K562 (cell line): ENCODE data around the gene TMEM120A. TPM values are rescaled to one million over a fixed set of nuclear protein-coding genes. Genes with fewer than 3 reads are reported as not detected.
A peak's percentile ranks its signal among the peaks of the same experiment; 100 is the strongest.

Source experiments
- ATAC-seq: fragments of 200-7000 bp; cut with Tn5 transposase; 3 replicates; pipeline ENCODE4 v1.9.1; 2020; ENCODE audit warnings: moderate library complexity
- BruUV-seq: library from RNA; stranded (reverse); fragments of 400-500 nt; replicated peaks from 2 replicates; lab custom pipeline; 2021; lab: Mats Ljungman, UMichigan
- CTCF ChIA-PET: fragments of 300-600 bp; formaldehyde crosslinking; extraction: SDS; loops from one replicate; lab custom pipeline; 2021; ENCODE audit warnings: low intra/inter-chr PET ratio; lab: Yijun Ruan, JAX
- POLR2A ChIA-PET: fragments of 300-600, 350-650 bp; sonication (Branson Sonifier 250); formaldehyde crosslinking; extraction: SDS; loops from one replicate; lab custom pipeline; 2021; ENCODE audit warnings: antibody characterized with exemption, inconsistent platforms; lab: Yijun Ruan, JAX
- DNase-seq, 4 experiments: peaks; one replicate each; pipeline versions ENCODE4 v3.0.0 to v3.0.0-alpha.2; 2011 to 2018; ENCODE audit warnings: low spot score in 3 of 4, mixed read lengths in 3 of 4; ENCODE audit errors: extremely low read depth in 1 of 4
- FAIRE-seq: peaks from 2 replicates; lab custom pipeline; 2011; peaks lifted over from hg19 to GRCh38; lab: Jason Lieb, UNC
- H2AFZ ChIP-seq: 2 replicates; pipeline ENCODE4 v1.6.0; 2011; ENCODE audit warnings: low read depth, low read length, control low read depth, inconsistent platforms
- H3K27ac ChIP-seq: fragments of 200-600 bp; 3 replicates; pipeline ENCODE4 v1.8.0; 2011; ENCODE audit warnings: low read depth, mild to moderate bottlenecking, control low read depth, inconsistent platforms, low read length, moderate library complexity, mixed read lengths; ENCODE audit errors: extremely low read depth
- H3K27me3 ChIP-seq, 2 experiments: fragments of 300-600 bp in 1 of 2; 2 replicates in 1 of 2; 3 replicates in 1 of 2; pipeline versions ENCODE4 v1.6.0 to v1.8.0; 2011; ENCODE audit warnings: inconsistent platforms in 2 of 2, low read length in 2 of 2, mild to moderate bottlenecking in 1 of 2, mixed read lengths in 1 of 2, moderate library complexity in 1 of 2; ENCODE audit not compliant: control insufficient read depth in 2 of 2, insufficient read depth in 2 of 2
- H3K36me3 ChIP-seq: fragments of 300-600 bp; 3 replicates; pipeline ENCODE4 v1.8.0; 2011; ENCODE audit warnings: mild to moderate bottlenecking, low read length, inconsistent platforms; ENCODE audit not compliant: control insufficient read depth, insufficient read depth
- H3K4me1 ChIP-seq, 2 experiments: fragments of 200-600 bp in 1 of 2; replicated peaks in 1 of 2; 2 replicates in 1 of 2; 3 replicates in 1 of 2; pipeline versions ENCODE4 v1.5.1 to v1.8.0; 2011; ENCODE audit warnings: inconsistent platforms in 2 of 2, low read length in 2 of 2, mild to moderate bottlenecking in 1 of 2, mixed read lengths in 1 of 2, moderate library complexity in 1 of 2; ENCODE audit not compliant: control insufficient read depth in 2 of 2, insufficient read depth in 2 of 2
- H3K4me2 ChIP-seq: 2 replicates; pipeline ENCODE4 v1.6.1; 2011; ENCODE audit warnings: low read length, control low read depth, inconsistent platforms, mixed read lengths; ENCODE audit not compliant: insufficient read depth
- H3K4me3 ChIP-seq: fragments of 200-600 bp; sonication (generic), shearing (Covaris generic); 2 replicates; pipeline ENCODE4 v1.5.1; 2016; ENCODE audit warnings: control low read depth, inconsistent platforms
- H3K79me2 ChIP-seq: fragments of 200-600 bp; 3 replicates; pipeline ENCODE4 v1.8.0; 2011; ENCODE audit warnings: low read length, inconsistent platforms; ENCODE audit not compliant: control insufficient read depth, insufficient read depth
- H3K9ac ChIP-seq, 2 experiments: 2 replicates each; pipeline versions ENCODE4 v1.6.0 to v1.6.1; 2011; ENCODE audit warnings: low read depth in 2 of 2, low read length in 2 of 2, control low read depth in 1 of 2, inconsistent platforms in 1 of 2, mild to moderate bottlenecking in 1 of 2, mixed read lengths in 1 of 2; ENCODE audit not compliant: insufficient read depth in 1 of 2
- H3K9me1 ChIP-seq: one replicate; pipeline ENCODE4 v1.6.0; 2011; ENCODE audit warnings: inconsistent platforms, mild to moderate bottlenecking, low read length, moderate library complexity; ENCODE audit not compliant: control insufficient read depth, insufficient read depth
- H3K9me3 ChIP-seq: replicated peaks from 2 replicates; pipeline ENCODE4 v1.5.1; 2011; ENCODE audit warnings: low read depth, low read length, inconsistent platforms; ENCODE audit not compliant: control insufficient read depth, insufficient read depth
- H4K20me1 ChIP-seq: replicated peaks from 2 replicates; pipeline ENCODE4 v1.6.1; 2011; ENCODE audit warnings: low read length, inconsistent platforms, mixed read lengths; ENCODE audit not compliant: control insufficient read depth, insufficient read depth
- DDX20 ChIP-seq: fragments of 450-650 bp; IDR thresholded peaks from 2 replicates; pipeline ENCODE4 v1.6.1; 2016; ENCODE audit warnings: missing genetic modification characterization, low read depth, mild to moderate bottlenecking, missing compliant biosample characterization, moderate library complexity
- ELK3 ChIP-seq: fragments of 450-650 bp; formaldehyde crosslinking; IDR thresholded peaks from 2 replicates; pipeline ENCODE4 v1.4.0; 2020; ENCODE audit warnings: mild to moderate bottlenecking
- FOXP4 ChIP-seq: sonication (generic); formaldehyde crosslinking; IDR thresholded peaks from 2 replicates; pipeline ENCODE4 v1.8.0; 2022; ENCODE audit warnings: mild to moderate bottlenecking, missing genetic modification reagents, borderline replicate concordance
- KAT7 ChIP-seq: sonication (generic); formaldehyde crosslinking; IDR thresholded peaks from 2 replicates; pipeline ENCODE4 v1.8.0; 2022; ENCODE audit warnings: missing genetic modification reagents, mild to moderate bottlenecking, borderline replicate concordance
- KLF6 ChIP-seq: fragments of 250-450 bp; sonication (Bioruptor Pico); IDR thresholded peaks from 2 replicates; pipeline ENCODE4 v1.4.0; 2020; ENCODE audit warnings: mild to moderate bottlenecking, moderate library complexity, borderline replicate concordance
- SAFB2 ChIP-seq: fragments of 200-400 bp; formaldehyde crosslinking; IDR thresholded peaks from 2 replicates; pipeline ENCODE4 v1.6.1; 2018; ENCODE audit warnings: borderline replicate concordance, low read length, low read depth, moderate library complexity; ENCODE audit not compliant: severe bottlenecking
- SAP30 ChIP-seq: fragments of 200-600 bp; sonication (generic); IDR thresholded peaks from 2 replicates; pipeline ENCODE4 v1.6.1; 2012; ENCODE audit warnings: borderline replicate concordance, low read depth, mild to moderate bottlenecking, moderate library complexity, low read length, control low read depth, inconsistent platforms; ENCODE audit not compliant: insufficient read depth, poor library complexity, severe bottlenecking
- SRSF9 ChIP-seq: fragments of 200-400 bp; formaldehyde crosslinking; IDR thresholded peaks from 2 replicates; pipeline ENCODE4 v1.6.1; 2017; ENCODE audit warnings: low read depth, low read length, borderline replicate concordance
- ZNF197 ChIP-seq: fragments of 200-800 bp; sonication (Bioruptor generic); IDR thresholded peaks from 2 replicates; pipeline ENCODE4 v1.6.1; 2016; ENCODE audit warnings: low read depth, missing genetic modification characterization, missing compliant biosample characterization
- ZNF217 ChIP-seq: sonication (generic); formaldehyde crosslinking; IDR thresholded peaks from 2 replicates; pipeline ENCODE4 v1.8.0; 2022; ENCODE audit warnings: mild to moderate bottlenecking, missing genetic modification reagents
- ZNF830 ChIP-seq: fragments of 250-450 bp; sonication (Bioruptor Pico); IDR thresholded peaks from 2 replicates; pipeline ENCODE4 v1.5.0; 2021; ENCODE audit warnings: mild to moderate bottlenecking
- WGBS: fragments of 100-300 bp; shearing (Covaris generic); methylation state at CpG from one replicate; pipeline ENCODE4 v1.1.6; 2016; ENCODE audit warnings: low coverage, mixed read lengths; ENCODE audit not compliant: insufficient coverage; ENCODE audit errors: missing lambda C conversion rate; 5-methylcytosine and 5-hydroxymethylcytosine counted together
- in situ Hi-C: fragments of 300-500 bp; cut with MboI; formaldehyde crosslinking; loops from 4 replicates; pipeline ENCODE4 v1.15.0; 2018; ENCODE audit warnings: inconsistent platforms, mixed read lengths
- intact Hi-C: fragments of 100-400 bp; cut with micrococcal nuclease; formaldehyde crosslinking; loops from 2 replicates; pipeline ENCODE4 v1.14.2; 2022
- polyA plus RNA-seq, 8 experiments: library from polyadenylated mRNA; depleted of rRNA in 4 of 8; stranded (reverse) in 5 of 8; unstranded in 3 of 8; fragments of >200 nt; fragmentation: Nextera tagmentation in 2 of 8; fragmentation: Illumina TruSeq in 1 of 8; extraction: Ambion mirVana in 2 of 8; extraction: Trizol in 1 of 8; gene quantifications; 2 replicates each; pipeline versions ENCODE4 v1.2.1 to v1.2.3, GENCODE V29; 2011 to 2014; ENCODE audit warnings: inconsistent platforms in 1 of 8, missing spikeins in 1 of 8
- total RNA-seq, 7 experiments: library from RNA; depleted of rRNA in 6 of 7; stranded (reverse); fragments of >200 nt in 6 of 7; fragmentation: Illumina TruSeq in 2 of 7; extraction: Trizol in 2 of 7; gene quantifications; 2 replicates each; pipeline versions ENCODE4 v1.2.1 to v1.2.3, GENCODE V29; 2011 to 2021; ENCODE audit warnings: low replicate concordance in 1 of 7

The TMEM120A gene
- total and polyA plus RNA-seq, 9 of the 15 experiments (the other 6 are each of a cell fraction or from before 2014, with no cell fraction given) = 2.3 to 90.2 (median 22.9) TPM

GRCh38 chr7:75962607-75963380, 31.6 kb downstream of the TMEM120A start:
- CTCF ChIA-PET = no interaction called here
- in situ Hi-C loops (no loop called here), intact Hi-C loops (no loop called here)
- H3K27me3 ChIP-seq = no peaks in the 10 kb centered on the region
- peaks cover 0 to 16% of the 10 kb centered on the region in 2 experiments; a peak in 1 of 5 replicates for H3K4me1 ChIP-seq
- FAIRE-seq (no peak), DNase-seq (no peak), ATAC-seq (no peak)
- no peak overlapping the region for H3K4me3 ChIP-seq
- H3K79me2 ChIP-seq = no peaks in the 10 kb centered on the region
- H3K9ac ChIP-seq = peak overlapping the region in 1 of 2 experiments; percentile 69; a peak in 2 of 4 replicates
- H3K9me3 ChIP-seq = no peaks in the 10 kb centered on the region
- peaks cover 51% of the 10 kb centered on the region; the same call in 2 of the 3 replicates for H3K36me3 ChIP-seq
- no TSS peak for BruUV-seq
- TF ChIP-seq ZNF830 (no peak), KLF6 (no peak), SAP30 (no peak), ELK3 (CRISPR knock-in tag) (no peak), SRSF9 (no peak), SAFB2 (no peak), KAT7 (CRISPR knock-in tag) (no peak), FOXP4 (CRISPR knock-in tag) (no peak), ZNF197 (CRISPR knock-in tag) (no peak), DDX20 (no peak), ZNF217 (CRISPR knock-in tag) (no peak)
- no peak overlapping the region for H3K27ac ChIP-seq
- WGBS = 78% methylated on average over 18 of the region's 18 CpGs
- H3K4me2 ChIP-seq = no peak overlapping the region
- no peaks in the 10 kb centered on the region for H4K20me1 ChIP-seq
- POLR2A ChIA-PET = no interaction called here
- peaks cover 2% of the 10 kb centered on the region for H3K9me1 ChIP-seq
- no peak overlapping the region for H2AFZ ChIP-seq
